ENCODE data around the gene JPH2.

DNA sequence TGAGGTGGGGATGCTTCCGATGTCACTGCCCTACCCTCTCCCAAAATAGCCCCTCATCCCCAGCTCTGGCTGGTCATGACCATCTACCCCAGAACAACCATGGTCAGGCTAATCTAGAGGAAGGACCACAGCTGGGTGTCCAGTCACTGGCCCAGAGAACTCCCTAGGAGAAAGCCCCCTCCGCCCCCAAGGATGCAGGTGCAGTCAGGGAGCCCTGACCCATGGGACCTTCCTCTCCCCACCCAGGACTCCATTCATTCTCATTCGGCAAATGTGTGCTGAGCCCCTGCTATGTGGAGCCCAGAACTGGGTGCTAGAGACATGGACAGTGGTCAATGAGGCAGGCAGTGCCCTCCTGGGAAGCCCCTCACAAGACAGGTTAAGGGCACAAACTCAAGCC is 60.5 kb downstream of the JPH2 start:
- TF ChIP-seq CTCF (IDR thresholded peaks at IDR 0.05 in 2 of 3, conservative IDR thresholded peaks at IDR 0.05 in 1 of 3; ENCODE audit: control insufficient read depth in 2 of 3, extremely low read depth in 1 of 3, insufficient read depth in 1 of 3, low read depth in 3 of 3, low read length in 3 of 3) (no peak), EP300 (IDR thresholded peaks at IDR 0.05; ENCODE audit: borderline replicate concordance in 1 of 2, control insufficient read depth in 1 of 2, low read depth in 2 of 2, low read length in 2 of 2) (no peak), TCF12 (IDR thresholded peaks at IDR 0.05; ENCODE audit: low read depth, low read length) (no peak), MEF2A (IDR thresholded peaks at IDR 0.05; ENCODE audit: insufficient read depth, low read depth, low read length) (no peak), EZH2 (IDR thresholded peaks at IDR 0.05; ENCODE audit: borderline replicate concordance, control insufficient read depth, low read depth, low read length) (no peak), USF2 (IDR thresholded peaks at IDR 0.05; ENCODE audit: borderline replicate concordance, low read depth, low read length) (no peak), ZNF24 (IDR thresholded peaks at IDR 0.05) (no peak), POLR2A (IDR thresholded peaks at IDR 0.05; ENCODE audit: low read depth, low read length) (no peak), STAT3 (IDR thresholded peaks at IDR 0.05; ENCODE audit: low read depth, low read length) (no peak), TCF7 (IDR thresholded peaks at IDR 0.05; ENCODE audit: borderline replicate concordance) (no peak)

Measured in GM12878 (cell line).